ENCODE data around the gene CTAG1B.
"Not testable (repeated sequence)": the region's sequence is repeated elsewhere in the genome, so short reads cannot be mapped to it uniquely, and the experiment has no call there.

CTAG1B gene

DNA sequence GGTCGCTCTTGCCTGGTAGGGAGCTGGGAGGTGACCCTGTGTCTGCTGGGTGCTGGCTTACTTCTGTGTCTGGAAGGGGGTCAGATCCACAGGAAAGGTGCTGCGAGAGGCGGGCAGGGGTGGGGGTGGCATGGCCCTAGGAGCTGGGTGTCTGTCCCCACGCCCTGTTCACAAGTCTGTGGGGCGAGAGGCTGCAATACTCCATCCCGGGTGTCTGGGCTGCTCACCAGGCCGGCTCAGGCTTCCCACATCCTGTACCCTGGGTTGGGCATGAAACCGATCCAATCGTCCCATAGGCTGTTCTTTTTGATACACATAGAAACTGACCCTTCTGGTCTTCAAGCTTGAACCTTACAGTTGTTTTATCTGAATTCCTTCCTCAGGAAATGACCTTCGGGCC lies 35.3 kb upstream of the CTAG1B start:
- no peak overlapping the region for H3K27ac ChIP-seq (ENCODE audit: low read depth, low read length, poor library complexity, severe bottlenecking)
- H3K36me3 ChIP-seq (ENCODE audit: insufficient read depth, low read length): no peaks in the 10 kb centered on the region
- H4K20me1 ChIP-seq (ENCODE audit: insufficient read depth, low read length): no peaks in the 10 kb centered on the region
- no peaks in the 10 kb centered on the region for H3K9me3 ChIP-seq (ENCODE audit: low read length)
- H3K4me1 ChIP-seq (ENCODE audit: insufficient read depth, low read length, severe bottlenecking): no peaks in the 10 kb centered on the region
- no peaks in the 10 kb centered on the region for H3F3A ChIP-seq (ENCODE audit: insufficient read depth, low read length)
- H3K9ac ChIP-seq (ENCODE audit: low read length): no peak overlapping the region
- TF ChIP-seq CTCF (IDR thresholded peaks at IDR 0.05; ENCODE audit: low read length) (no peak), EZH2 (IDR thresholded peaks at IDR 0.05; ENCODE audit: borderline replicate concordance, low read length) (no peak)
- no peaks in the 10 kb centered on the region for H3K79me2 ChIP-seq (ENCODE audit: insufficient read depth, low read length)
- no peak overlapping the region for H3K4me3 ChIP-seq (ENCODE audit: low read depth, low read length, poor library complexity, severe bottlenecking)
- no peak overlapping the region for H2AFZ ChIP-seq (ENCODE audit: low read length)
- H3K4me2 ChIP-seq (ENCODE audit: low read length): no peak overlapping the region
- H3K27me3 ChIP-seq (ENCODE audit: insufficient read depth, low read length): no peaks in the 10 kb centered on the region
- H3K9me2 ChIP-seq (ENCODE audit: low read depth, low read length): no peaks in the 10 kb centered on the region

- H3K27me3 ChIP-seq (ENCODE audit: insufficient read depth, low read length); H3K9me2 ChIP-seq (ENCODE audit: low read depth, low read length); H3K4me3 ChIP-seq (ENCODE audit: low read depth, low read length, poor library complexity, severe bottlenecking); H3K36me3 ChIP-seq (ENCODE audit: insufficient read depth, low read length); H3K79me2 ChIP-seq (ENCODE audit: insufficient read depth, low read length); H2AFZ ChIP-seq (ENCODE audit: low read length); H3K9ac ChIP-seq (ENCODE audit: low read length); H3F3A ChIP-seq (ENCODE audit: insufficient read depth, low read length); H3K4me2 ChIP-seq (ENCODE audit: low read length); H3K27ac ChIP-seq (ENCODE audit: low read depth, low read length, poor library complexity, severe bottlenecking); H3K9me3 ChIP-seq (ENCODE audit: low read length); H4K20me1 ChIP-seq (ENCODE audit: insufficient read depth, low read length); H3K4me1 ChIP-seq (ENCODE audit: insufficient read depth, low read length, severe bottlenecking): not testable (repeated sequence)
Measured at GRCh38 chrX:154653413-154653812, 34.3 kb upstream of the CTAG1B start, which contains the start of gene CTAG2. CTAG2 (minus strand) TSS chrX:154653579; CDS start chrX:154653515, 64 bp downstream.

DNA sequence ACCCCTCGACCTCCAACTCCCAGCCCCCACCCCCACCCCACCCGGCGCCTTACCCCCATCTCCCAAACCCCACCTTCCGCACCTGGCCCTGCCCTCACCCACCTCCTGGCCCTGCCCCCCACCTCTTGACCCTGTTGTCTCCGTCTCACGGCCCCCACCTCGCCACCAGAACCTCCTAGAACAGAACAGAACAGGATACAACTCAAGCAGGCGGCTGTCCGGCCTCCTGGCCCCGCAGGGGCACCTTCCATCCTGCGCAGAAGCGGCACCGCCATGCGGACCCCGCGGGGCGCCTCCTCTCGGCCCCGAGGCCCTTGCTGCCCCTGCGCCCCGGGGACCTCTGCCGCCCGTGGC lies 33.9 kb upstream of the CTAG1B start:
- Histone ChIP-seq H3K9me2 (ENCODE audit: low read depth, low read length) (no peaks in the 10 kb centered on the region), H3K79me2 (ENCODE audit: insufficient read depth, low read length) (no peaks in the 10 kb centered on the region), H3K9ac (ENCODE audit: low read length) (no peak overlapping the region), H3F3A (ENCODE audit: insufficient read depth, low read length) (no peaks in the 10 kb centered on the region), H2AFZ (ENCODE audit: low read length) (no peak overlapping the region), H3K4me1 (ENCODE audit: insufficient read depth, low read length, severe bottlenecking) (no peaks in the 10 kb centered on the region), H3K4me2 (ENCODE audit: low read length) (no peak overlapping the region), H3K36me3 (ENCODE audit: insufficient read depth, low read length) (no peaks in the 10 kb centered on the region), H3K4me3 (ENCODE audit: low read depth, low read length, poor library complexity, severe bottlenecking) (no peak overlapping the region), H3K27ac (ENCODE audit: low read depth, low read length, poor library complexity, severe bottlenecking) (no peak overlapping the region), H4K20me1 (ENCODE audit: insufficient read depth, low read length) (no peaks in the 10 kb centered on the region), H3K27me3 (ENCODE audit: insufficient read depth, low read length) (no peaks in the 10 kb centered on the region), H3K9me3 (ENCODE audit: low read length) (no peaks in the 10 kb centered on the region)
- no peak for TF ChIP-seq CTCF (IDR thresholded peaks at IDR 0.05; ENCODE audit: low read length)
- TF ChIP-seq EZH2 (IDR thresholded peaks at IDR 0.05; ENCODE audit: borderline replicate concordance, low read length): no peak

DNA sequence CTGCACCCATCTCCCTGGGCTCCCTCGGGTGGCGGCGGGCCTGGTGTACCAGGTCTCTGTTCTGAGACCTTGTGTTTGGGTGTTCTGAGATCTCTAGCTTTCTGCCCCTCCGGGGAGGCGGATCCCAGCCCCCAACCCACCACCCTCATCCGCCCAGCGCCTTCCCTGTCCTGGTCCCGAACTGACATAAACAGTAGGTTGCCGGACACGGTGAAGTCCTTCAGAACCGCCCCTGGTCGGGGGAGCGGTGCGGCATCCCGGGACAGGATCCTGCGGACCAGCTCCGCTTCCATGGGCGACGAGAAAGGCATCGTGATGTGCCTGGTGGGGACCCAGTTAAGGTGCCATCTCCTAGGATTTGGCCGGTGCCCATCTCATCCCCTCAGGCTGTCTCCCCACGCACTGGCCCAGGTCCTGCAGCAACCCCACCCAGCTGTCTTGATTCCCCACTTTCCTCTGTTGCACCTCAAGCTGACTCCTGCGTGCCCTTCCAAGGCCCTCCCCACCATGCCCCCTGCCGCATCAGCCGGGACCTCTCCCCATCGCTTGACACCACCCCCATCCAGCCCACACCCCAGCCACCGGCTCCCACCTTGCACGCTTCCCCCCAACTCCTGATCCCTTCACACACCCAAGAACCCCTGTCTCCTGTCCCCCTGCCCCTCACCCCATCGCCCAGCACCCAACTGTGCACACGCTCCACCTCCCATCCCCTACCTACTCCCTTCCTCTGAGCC lies 33.4 kb upstream of the CTAG1B start:
- no peak for TF ChIP-seq EZH2 (IDR thresholded peaks at IDR 0.05; ENCODE audit: borderline replicate concordance, low read length)
- no peak for TF ChIP-seq CTCF (IDR thresholded peaks at IDR 0.05; ENCODE audit: low read length)
- no peaks in the 10 kb centered on the region for H4K20me1 ChIP-seq (ENCODE audit: insufficient read depth, low read length)
- no peaks in the 10 kb centered on the region for H3K79me2 ChIP-seq (ENCODE audit: insufficient read depth, low read length)
- no peaks in the 10 kb centered on the region for H3F3A ChIP-seq (ENCODE audit: insufficient read depth, low read length)
- no peak overlapping the region for H3K9ac ChIP-seq (ENCODE audit: low read length)
- H2AFZ ChIP-seq (ENCODE audit: low read length): no peak overlapping the region
- H3K27ac ChIP-seq (ENCODE audit: low read depth, low read length, poor library complexity, severe bottlenecking): no peak overlapping the region
- no peaks in the 10 kb centered on the region for H3K9me3 ChIP-seq (ENCODE audit: low read length)
- H3K4me2 ChIP-seq (ENCODE audit: low read length): no peak overlapping the region
- H3K9me2 ChIP-seq (ENCODE audit: low read depth, low read length): no peaks in the 10 kb centered on the region
- no peaks in the 10 kb centered on the region for H3K36me3 ChIP-seq (ENCODE audit: insufficient read depth, low read length)
- H3K4me1 ChIP-seq (ENCODE audit: insufficient read depth, low read length, severe bottlenecking): no peaks in the 10 kb centered on the region
- H3K27me3 ChIP-seq (ENCODE audit: insufficient read depth, low read length): no peaks in the 10 kb centered on the region
- H3K4me3 ChIP-seq (ENCODE audit: low read depth, low read length, poor library complexity, severe bottlenecking): no peak overlapping the region

Data from OCI-LY1 (cell line).